GM19351 (cell line): Measurements from ENCODE around the gene SLC9A9.
A peak's percentile ranks its signal among the peaks of the same experiment; 100 is the strongest.

ENCODE experiments used
- ATAC-seq: cut with Tn5 transposase; IDR thresholded peaks from one replicate; pipeline ENCODE4 v1.9.1; 2021; ENCODE audit warnings: mild to moderate bottlenecking, moderate library complexity; ENCODE audit not compliant: unreplicated experiment

The SLC9A9 gene

DNA sequence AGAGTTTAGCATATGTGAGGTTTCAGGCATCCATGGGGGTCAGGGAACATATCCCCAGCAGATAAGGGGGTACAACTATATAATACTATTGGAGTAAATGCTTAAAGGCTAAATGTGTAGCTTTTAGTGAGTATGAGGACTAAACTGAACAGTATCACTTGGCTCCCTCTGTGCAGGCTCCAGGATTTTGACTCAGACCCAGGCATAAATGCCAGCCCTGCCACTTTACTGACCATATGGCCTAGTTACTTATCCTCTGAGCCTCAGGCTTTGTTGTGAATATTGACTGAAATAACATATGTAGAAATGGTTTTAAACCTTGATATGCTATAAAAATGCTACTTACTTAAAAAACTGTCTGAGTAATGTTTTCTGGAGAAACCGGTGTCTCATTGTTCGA, 577.1 kb downstream of the SLC9A9 start:
- ATAC-seq = no peak

DNA sequence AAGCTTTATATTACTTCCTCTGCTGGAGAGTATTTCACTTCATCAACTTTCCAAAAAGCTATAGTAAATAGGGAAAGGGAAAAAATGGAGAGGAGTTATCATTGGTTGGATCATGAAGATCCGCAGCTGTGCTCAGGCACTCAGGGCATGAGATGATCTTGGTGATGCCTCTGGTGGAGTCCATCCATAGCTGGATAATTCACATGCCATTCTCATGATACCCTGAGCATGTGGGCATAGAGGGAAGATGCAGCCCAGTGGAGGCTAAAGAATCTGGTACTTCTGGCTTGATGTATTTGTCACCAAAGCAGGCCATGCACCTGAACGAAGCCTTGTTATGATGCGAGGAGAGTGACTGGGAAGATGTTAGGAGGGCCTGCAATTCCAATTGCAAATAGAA, 578.5 kb downstream of the SLC9A9 start:
- ATAC-seq = no peak

DNA sequence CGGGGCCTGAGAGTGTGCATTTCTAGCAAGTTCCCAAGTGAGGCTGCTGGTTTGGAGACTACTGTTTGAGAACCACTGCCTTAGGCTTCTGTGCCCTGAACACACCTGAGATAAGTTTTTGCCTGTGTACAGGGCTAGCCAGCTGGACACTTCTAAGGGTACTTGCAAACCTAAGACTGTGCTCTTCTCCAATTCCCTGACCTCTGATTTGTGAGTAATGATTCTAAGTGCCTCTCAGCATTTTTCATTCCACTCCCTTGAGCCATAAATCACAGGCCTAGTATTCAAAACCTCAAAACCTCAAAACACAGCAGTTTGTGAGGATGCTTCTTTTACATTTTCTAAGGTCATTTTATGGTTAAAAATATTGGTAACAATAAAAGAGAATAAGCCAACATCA, 580.3 kb downstream of the SLC9A9 start:
- no peak for ATAC-seq

DNA sequence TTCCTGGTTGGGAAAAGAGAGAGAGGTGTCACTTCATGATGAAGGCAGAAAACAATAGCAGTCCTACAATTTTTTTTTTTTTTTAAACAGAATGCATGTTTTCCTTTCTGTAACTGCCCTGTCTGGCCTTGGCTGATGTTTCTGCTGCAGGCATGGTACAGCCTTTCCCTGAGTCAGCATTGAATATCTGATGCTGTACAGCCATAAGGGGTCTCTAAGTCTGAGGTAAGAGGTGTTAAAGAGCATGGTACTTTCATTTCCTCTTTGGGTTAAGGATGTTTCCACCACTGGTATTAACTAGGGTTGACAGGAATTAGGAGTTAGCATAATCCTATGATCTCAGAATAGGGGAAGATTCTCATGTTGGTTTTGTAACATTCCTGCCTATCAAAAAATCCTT, 581.3 kb downstream of the SLC9A9 start:
- peak; percentile 81 for ATAC-seq

DNA sequence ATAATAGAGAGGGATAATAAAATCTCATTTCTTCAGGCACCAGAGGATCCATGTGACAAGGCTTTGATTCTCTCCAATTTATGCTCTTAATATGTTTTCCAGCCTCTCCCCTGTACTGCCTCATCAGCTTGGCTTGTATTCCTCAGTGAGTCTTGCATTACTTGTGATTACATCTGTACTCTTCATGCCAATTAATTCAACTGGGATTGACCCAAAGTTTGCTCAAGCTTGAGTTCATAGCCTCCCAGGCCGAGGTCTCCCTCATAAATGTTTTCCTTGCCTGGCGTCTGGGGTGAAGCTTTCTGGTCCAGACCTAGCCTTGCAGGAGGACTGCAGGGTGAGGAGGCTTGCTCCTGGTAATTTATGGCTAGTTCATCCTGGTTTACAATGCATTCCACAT, 581.8 kb downstream of the SLC9A9 start:
- ATAC-seq = no peak

DNA sequence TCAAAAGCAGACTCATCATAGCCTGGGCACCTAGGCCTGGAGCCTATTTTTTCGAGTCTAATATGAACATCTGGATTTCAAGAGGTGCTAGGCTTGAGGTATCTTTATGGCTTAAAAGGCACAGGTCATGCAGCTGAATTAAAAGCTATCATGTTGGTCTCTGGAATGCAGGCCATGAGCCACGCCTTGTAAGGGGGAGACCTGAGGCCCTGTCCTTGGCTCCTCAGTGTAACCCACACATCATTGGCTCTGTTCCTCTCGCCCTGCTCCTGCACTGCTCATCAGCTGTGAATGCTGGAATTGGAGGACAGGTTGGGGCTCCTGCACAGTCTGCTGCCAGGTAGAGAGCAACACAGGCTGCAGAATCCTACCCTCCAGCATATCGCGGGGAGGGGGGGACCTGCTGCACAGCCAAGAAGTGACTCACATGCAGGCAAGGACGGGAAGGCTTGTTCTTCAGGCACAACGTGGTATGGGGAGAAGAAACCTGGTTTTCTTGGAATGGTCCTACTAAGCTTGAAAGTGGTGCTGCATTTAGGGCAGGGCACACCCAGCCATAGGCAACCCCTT, 582.7 kb downstream of the SLC9A9 start:
- no peak for ATAC-seq

DNA sequence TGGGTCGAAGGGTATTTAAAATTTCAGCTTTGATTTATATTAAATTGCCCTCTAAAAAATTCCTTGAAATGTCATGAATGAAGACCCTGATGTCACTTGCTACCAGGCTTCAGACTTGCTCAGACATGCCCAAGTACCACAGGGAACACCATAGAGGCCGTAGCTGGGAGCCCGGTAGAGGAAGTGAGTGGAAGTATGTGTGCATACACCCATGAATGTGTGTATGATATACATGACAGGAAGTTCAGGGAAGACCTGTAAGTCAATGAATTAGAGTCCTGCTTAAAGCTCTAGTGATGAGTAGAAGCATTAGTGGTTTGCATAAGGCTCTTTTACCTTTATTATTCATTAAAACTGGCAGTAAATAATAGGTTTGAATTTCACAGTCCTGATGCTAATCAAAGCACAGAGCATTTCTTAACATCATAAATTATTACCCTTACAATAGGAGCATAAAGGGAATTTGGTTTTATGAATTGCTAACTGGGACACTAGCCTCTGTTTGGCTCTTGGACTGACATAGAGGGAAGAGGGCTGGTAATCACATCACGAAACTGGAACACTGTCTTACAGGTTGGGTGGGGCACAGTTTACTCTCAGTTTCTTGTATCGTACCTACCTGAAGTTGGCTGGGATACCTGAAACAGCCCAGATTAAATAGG, 584.3 kb downstream of the SLC9A9 start:
- no peak for ATAC-seq

DNA sequence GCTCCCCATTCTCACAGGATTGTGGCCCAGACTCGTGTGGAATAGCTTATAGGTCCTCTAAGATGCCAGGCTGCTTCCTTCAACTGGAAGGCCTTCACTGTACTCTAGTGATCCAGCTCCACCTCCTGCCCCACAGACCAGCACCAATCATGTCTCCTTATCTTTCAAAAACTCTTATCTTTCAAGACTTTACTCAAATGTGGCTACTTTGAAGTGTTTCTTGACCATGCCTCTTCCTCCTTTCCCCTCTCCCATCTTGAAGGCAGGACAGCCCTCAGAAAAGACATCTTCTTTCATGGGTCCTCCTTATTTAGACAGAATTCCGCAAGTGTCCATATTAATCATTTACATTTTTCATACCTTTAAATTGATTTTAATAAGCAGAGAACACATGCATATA, 586.4 kb downstream of the SLC9A9 start:
- no peak for ATAC-seq

DNA sequence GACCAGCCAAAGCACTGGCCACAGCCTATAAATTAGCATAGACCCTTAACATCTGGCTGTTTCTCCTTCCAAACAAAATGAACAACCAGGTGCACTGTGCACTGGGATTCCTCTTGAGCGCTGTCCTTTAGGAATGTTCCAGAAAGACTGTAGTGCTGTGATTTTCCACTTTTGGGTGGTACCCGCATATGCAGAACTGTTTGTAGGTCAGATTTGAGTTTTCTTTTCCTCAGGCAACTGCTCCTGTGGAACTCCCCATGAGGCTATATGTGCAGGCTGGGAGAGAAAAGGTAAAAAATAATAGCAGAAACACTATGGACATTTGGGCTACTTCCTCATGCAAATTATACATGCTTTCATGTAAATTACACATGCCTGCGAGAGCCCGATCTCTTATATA, 589.6 kb downstream of the SLC9A9 start:
- no peak for ATAC-seq

DNA sequence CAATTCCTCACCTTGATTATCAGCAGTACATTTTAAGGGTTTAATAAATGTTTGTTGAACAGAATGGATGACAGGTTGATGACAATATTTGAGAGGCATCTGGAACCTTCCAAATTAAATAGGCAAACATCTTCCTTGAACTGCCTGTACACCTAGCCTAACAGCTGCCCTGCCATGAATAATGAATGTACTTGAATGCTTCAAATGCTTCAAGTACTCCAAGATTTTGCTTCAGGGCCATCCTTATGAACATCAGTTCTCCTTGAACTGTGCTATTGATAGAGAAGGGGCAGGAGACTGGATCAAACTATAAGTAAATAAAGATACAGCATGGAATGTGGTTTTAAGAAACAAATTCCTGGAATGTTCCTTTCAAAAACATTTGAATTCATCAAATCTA, 591.9 kb downstream of the SLC9A9 start:
- no peak for ATAC-seq

DNA sequence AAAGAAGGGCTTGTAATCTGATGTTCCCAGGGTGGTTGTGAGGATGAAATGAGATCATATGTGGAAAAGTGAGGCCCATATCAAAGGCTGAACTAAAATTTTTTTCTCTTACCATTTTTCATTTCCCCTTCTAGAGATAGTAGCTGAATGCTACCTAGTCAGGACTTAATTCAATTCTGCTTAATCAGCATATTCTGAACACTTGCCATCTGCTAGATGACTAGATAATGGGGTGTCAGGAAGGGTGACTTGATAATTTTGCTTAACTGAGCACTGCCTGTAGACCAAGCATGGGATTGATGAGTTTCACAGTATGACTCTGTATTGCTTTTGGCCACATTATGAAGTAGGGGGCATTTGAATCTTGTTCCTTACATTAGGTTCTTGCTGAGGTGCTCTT, 592.5 kb downstream of the SLC9A9 start:
- no peak for ATAC-seq

DNA sequence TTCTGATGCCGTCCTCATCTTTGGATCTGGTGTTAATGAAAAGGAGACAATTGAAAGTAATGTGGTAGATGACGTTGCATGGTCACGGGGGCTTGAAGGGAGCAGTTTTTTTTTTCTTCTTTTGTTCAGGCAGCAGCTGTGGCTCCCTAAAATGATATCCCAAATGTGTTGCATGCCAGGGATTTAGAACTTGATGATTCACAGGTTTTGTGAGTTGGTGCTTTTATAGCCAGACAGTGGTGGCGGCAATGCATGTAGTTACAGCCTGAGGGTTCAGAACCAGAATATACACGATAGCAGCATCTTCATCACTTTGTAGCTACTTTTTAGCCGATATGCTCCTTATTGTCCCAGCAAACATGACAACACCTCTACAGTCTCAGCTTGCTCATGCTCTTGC, 595.3 kb downstream of the SLC9A9 start:
- no peak for ATAC-seq

DNA sequence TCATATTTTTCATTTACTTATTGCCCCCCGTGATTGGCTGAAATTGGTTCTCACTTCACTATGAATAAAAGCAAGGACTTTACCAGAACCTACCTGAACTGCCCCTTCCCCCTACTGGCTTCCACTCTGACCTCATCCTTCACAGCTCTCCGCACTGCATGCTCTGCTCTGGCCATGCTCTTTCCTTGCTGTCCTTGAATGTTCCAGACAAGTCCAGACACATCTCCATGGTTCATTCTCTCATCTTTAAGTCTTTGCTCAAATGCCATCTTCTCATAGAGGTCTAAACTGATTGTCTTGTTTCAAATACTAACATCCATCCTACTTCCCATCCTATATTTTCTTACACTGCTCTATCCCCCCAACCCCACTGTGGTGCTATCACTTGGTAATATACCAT, 599.3 kb downstream of the SLC9A9 start:
- ATAC-seq = no peak

DNA sequence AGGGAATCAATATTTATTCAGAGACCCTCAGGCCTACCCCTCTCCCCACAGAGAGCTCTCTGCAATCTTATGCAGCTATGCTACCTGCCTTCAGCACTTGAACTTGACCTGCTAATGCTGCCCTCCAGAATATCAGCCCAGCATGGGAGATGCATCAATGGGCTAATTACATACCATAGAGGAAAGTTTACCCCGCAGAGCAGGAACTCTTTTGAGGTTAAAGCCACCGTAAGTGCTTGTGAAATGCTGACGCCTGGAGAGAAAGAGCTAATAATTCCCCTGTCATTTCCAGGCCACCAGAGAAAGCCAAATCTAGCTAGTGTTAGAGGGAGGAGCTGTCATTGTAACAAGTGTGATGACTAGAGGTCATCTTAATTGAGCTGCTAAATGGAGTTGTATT, 601.2 kb downstream of the SLC9A9 start:
- ATAC-seq = no peak

DNA sequence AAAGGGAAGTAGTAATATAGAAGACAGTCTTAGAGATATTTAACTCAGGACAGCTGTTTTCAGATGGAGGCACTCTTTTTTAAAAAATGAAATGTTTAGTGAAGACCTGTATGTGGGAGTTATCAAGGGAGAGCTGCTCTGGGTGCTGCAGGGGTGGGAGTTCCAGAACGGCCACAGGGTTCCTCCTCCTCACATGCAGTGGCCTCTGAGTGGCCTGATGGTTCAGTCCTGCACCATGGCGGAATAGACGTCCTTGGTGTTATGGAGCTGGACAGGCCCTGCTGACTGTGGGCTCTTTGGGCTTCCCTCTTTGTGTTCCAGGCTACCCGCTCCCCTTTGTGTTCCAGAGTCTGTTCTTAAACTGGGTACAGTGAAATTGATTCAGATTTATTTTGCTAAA, 602.6 kb downstream of the SLC9A9 start:
- ATAC-seq = no peak

DNA sequence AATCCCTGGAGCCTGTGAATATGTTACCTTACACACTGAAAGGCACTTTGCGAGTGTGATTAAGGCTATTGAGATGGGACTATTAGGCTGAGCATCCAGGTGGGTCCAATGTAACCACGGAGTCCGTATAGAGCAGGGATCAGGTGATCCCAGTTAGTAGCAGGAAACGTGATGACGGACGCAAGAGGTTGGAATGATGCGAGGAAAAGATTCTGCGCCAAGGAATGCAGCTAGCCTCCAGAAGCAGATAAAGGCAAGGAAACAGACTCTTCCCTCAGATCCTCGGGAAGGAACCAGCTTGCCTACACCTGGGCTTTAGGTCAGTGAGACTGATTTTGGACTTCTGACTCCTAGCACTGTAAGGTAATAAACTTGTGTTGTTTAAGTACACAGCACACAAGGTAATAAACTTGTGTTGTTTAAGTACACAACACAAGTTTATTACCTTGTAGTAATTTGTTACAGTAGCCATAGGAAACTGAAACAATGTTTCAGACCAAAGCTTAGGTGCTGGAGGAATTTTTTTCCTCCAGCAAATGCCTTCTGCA, 603.7 kb downstream of the SLC9A9 start:
- ATAC-seq = no peak

DNA sequence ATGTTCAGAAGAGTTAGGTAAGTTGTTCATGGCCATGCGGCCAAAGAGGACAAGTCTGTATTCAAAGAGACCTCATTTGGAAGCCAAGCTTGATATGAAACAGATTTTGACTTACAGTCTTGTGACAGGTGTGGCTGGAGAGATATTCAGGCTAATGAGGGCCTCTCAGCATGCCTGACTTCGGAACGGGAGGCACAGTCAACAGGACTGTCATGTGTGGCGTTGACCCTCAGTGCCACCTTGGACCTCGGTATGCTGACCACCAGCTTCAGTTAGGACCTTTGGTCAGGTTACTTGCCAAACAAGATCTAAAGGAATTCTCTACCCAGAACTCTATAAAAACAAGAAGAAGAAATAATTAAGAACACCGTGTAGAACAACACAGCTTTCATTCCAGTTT, 604.6 kb downstream of the SLC9A9 start:
- no peak for ATAC-seq

DNA sequence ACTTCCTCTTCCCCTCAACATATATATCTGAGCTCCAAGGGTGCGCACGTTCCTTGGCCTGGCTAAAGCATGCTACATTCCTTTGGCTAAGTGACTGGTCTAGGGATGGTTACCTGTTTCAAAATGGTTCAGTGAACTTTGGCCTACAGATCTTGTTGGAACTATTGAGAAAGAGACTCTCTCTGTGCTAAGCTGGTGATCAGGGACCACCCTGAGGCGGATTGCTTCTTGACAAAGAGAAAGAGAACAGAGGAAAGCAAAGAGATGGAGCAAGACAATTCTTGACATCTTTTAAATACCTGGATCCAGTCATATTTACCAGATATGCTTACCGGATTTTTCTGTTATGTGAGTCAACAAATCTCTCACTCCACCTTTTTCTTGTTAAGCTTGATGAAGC, 605.6 kb downstream of the SLC9A9 start:
- ATAC-seq = no peak

DNA sequence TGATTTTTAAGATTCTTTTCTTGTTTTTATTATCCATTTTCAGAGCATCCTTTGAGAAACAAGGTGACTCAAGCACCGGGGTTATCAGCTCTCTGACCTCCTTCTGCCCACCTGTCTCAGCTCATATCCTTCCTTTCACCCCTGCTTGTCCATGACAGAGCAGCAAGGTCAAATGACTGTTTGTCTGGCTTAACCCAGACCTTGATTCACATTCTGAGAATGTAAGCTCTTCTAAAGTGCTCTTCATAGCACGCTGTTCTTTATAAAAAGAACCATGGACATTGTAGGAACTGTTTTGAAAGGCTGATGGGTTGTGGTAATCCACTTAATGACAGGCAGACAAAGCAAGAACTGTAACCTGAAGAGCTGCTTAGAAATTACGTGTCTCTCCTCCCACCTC, 606.2 kb downstream of the SLC9A9 start:
- ATAC-seq = no peak

DNA sequence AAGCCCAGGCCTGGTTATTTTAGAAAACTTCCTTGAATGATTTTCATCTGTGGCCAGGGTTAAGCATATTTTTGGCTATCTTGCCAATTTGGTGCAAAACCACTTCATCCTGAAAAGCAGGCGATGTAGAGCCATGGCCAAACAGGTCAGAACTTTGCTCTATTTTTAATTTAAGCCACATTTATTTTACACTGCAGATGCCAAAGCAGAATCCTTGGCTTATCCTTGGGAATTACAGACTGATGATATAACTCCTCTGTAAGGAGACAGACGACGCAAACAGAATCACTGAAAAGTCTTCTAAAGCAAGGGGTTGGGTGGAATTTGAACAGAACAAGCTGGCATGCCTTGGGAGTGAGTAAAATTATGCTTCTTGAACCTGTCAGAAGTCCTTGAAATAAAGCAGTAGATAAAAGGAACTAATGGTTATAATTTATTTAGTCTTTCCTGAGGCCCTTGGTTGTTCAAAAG, 606.8 kb downstream of the SLC9A9 start:
- ATAC-seq = no peak

DNA sequence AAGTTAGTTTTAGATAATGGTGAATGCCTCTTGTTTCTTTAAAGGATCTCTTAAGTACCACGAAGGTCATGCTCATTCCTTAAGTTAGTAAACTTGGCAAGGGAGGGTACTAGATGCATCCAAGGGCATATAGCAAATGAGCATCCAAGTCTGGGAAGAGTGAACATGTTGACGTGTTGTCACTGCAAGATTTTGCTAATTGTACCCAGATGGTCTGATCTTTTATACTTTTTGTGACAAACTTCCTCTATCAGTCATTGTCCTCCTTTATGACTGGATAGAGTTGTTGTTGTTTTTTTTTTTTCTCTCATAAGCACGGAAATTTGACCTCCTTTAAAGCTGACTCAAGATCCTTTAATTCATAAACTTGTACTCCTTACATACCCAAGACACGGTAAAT, 607.4 kb downstream of the SLC9A9 start:
- no peak for ATAC-seq

DNA sequence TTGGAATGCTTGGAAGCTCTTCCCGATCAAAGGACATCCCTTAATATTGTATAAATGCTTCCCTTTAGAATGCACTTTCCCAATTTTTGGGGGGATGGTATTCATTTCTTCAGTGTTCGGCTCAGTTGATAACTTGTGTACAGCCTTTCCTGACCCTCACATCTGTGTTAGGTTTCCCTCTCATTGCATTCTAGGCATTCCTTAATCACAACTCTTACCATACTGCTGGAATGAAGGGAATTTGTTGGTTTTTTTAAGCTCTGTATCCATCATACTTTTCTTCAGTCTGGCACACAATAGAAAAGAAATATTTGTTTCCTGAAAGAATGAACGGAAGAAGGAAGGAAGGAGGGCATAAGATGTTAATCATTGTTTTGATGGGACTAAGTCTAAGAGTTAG, 609.2 kb downstream of the SLC9A9 start:
- no peak for ATAC-seq
